WI38 (cell line): Measurements from ENCODE around the gene ALOX5AP.

ENCODE experiments used
- H3K4me3 ChIP-seq: 2 replicates; pipeline ENCODE4 v1.5.1; 2011; ENCODE audit warnings: low read depth, mild to moderate bottlenecking, control low read depth, low read length
- TF ChIP-seq, protein P1 (sequence below): IDR thresholded peaks from 2 replicates; pipeline ENCODE4 v1.5.1; 2012; ENCODE audit warnings: low read depth, mild to moderate bottlenecking, control low read depth, low read length

Gene ALOX5AP

DNA sequence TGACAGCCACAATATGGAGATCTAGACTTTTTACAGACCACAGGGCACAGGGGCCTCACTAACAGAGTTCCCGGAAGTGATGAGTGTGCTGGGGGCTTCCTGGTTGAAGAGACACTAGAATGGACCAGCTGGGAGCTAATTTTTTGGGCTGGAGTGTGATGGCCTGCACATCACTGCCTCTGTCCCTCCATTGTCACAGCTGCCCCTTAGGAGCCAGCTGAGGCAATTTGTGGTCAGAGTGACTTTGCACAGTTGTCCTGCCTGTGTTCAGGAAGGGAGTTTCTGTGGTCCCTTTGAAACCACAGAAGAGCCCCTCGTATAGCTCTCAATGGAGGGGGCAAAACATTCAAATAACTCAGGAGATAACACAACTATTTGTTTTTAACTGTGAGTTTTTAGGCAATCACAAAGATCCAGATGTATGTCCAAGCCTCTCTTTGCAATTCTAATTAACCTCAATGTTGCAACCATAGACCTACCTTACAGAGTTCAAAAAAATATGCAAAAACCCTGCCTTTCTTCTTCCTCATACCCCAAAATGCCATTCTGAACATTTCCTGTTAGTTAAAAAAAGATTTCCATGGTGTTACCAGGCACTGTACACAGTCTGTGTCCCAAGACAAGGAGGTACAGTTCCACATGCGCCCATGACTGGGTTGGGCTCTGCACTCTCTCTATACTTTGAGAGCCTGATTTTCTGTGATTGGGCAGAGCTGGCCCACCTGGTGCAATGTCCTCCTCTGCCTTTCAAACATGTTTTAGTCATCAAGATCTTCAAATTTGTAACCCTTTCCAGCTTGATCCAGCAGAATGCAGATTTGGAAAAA, 2.4 kb downstream of the ALOX5AP start:
- TF ChIP-seq, protein P1, sequence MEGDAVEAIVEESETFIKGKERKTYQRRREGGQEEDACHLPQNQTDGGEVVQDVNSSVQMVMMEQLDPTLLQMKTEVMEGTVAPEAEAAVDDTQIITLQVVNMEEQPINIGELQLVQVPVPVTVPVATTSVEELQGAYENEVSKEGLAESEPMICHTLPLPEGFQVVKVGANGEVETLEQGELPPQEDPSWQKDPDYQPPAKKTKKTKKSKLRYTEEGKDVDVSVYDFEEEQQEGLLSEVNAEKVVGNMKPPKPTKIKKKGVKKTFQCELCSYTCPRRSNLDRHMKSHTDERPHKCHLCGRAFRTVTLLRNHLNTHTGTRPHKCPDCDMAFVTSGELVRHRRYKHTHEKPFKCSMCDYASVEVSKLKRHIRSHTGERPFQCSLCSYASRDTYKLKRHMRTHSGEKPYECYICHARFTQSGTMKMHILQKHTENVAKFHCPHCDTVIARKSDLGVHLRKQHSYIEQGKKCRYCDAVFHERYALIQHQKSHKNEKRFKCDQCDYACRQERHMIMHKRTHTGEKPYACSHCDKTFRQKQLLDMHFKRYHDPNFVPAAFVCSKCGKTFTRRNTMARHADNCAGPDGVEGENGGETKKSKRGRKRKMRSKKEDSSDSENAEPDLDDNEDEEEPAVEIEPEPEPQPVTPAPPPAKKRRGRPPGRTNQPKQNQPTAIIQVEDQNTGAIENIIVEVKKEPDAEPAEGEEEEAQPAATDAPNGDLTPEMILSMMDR = no peak
- no peak overlapping the region for H3K4me3 ChIP-seq

DNA sequence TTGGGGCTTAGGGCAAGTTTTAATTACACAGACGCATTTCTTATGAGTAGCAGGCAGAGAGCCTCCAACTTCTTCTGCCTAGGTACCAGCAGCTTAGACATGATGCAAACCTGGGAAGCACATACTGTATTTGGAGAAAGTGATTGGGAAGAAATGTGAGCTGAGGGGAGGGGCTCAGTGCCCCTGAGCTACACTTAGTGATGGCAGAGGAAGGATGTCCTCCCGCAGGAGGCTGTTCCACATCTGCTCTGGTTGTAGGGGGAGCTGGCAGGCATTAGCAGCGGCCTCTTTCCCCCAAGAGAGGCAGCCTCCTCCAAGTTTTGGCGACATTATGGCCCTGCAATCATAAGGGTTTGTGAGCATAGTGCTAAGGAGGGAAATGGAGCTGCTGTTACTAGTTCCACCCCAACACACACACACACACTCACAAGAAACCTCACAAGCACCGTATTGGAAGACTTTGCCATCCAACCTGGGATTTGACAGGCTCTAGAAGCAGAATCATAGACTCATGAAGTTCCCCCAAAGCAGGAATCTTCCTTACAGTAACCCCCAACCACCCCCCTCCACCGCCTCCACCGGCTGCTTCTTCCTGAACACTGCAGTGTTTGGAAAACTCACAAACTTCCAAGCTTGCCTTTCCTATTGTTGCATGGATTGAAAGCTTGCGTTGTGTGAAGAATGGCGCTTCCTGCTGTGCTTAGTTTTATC, 3.3 kb downstream of the ALOX5AP start:
- TF ChIP-seq, protein P1 = no peak

DNA sequence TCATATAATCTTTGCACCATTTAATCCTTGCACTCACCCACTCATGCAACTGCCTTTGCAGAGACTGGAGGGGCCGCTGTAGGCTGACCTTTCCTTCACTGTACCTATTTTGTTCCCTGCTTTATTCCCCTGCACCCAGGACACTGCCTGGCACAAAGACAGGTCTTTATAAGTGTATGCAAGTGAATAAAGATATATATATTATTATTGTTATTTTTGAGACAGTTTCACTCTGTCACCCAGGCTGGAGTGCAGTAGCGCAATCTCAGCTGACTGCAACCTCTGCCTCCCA, 3.8 kb downstream of the ALOX5AP start:
- TF ChIP-seq, protein P1 = no peak

More for the DNA sequence above, 3.3 kb downstream of the ALOX5AP start:
- H3K4me3 ChIP-seq = no peak overlapping the region

DNA sequence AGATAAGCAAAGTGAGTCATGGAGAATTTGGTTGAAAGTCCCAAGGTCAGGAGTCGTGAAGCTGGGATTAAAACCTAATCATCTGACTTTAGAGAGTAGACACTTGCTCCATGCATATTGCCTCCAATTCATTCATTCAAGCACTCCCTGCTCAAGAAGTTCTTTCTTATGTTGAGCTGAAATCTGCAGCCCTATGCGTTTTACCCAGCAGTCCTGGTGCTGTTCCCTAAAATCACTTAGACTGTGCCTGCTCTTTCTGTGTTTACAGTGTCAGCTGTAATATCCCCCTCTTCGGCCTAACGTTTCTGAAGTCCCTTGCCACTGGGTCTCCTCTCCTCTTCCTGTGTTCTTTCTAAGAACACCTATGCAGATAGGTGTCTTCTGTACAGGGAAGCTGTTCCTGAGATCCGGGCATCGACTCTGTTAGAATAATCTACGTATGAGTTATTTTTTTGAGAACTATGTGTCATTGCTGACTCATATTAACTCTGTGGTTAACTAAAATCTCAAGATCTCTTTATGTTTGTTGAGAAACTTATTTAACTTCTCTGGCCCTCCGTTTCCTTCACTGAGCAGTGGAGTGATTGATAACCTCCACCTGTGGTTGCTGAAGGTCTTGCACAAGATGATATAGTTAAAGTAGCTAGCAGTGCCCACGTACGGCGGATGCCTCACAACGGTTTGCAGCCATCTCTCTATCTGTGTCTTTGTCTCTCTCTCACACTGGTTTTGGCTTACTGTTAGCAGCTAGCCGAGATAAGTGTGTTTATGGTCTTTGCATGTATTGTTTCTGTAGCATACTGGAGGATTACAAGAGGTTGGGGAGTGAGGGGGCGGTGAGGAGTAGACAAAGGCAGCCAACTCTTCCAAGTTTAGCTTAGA, 4.7 kb downstream of the ALOX5AP start:
- H3K4me3 ChIP-seq = peak overlapping the region; percentile 42
- TF ChIP-seq, protein P1 = no peak

More for the DNA sequence above, 3.8 kb downstream of the ALOX5AP start:
- no peak overlapping the region for H3K4me3 ChIP-seq

DNA sequence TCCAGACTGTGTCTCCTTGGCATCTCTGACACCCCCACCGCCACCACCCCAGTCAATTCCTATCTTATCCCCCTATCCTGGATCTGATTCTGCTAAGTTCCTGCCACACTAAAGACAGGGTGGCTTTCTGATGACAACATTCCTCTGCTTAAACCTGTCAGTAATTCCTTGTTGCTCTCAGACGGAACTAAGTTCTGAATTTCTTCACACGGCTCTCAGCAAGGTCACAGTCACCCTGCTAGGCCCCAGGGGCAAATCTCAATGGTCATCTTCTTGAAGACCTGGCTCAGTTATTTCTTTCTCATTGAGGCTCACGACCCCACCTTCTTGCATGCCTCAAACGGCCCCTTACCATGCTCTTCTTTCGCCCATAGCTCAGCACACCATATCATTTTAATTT, 7.6 kb downstream of the ALOX5AP start:
- no peak overlapping the region for H3K4me3 ChIP-seq
- TF ChIP-seq, protein P1 = no peak

DNA sequence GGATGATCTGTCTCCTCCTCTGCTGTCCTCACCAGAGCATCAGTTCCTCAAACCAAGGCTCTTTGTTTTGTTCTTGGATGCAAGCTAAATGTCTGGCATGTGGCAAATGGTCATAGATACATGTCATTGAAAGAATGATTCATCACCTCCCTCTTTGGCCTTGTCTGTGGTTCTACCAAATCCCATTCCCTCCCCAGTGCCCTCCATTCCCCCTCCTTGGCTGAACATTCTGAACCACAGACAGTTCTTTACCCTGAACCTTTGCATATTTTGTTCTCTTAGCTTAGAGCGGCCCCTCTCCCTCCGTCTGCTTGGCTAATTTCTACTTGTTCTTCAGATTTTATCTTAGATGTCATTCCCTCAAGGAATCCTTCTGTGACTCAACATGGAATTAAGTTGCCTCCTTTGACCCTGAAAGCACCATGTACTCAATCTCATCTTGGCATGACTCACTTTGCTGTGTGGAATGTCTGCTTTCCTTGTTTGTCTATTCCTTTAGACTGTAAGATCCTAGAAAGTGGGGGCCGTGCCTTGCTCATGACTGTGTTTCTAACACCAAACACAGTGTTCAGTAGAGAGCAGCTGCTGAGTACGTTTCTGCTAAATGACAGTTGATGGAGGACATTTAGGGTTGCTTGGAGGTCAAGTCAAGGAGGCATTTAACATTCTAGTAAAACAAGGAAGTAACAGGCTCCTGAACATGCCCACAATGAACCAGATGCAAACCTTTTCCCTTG, 8.1 kb downstream of the ALOX5AP start:
- H3K4me3 ChIP-seq = no peak overlapping the region
- TF ChIP-seq, protein P1 = no peak
